Activated T-cell treated with anti-CD3 and anti-CD28 coated beads, Interleukin-2, amount 50 U/mL, for 4 hours (primary cell): ENCODE results near the gene CLDN4. TPM values are rescaled to one million over a fixed set of nuclear protein-coding genes. Genes with fewer than 3 reads are reported as not detected.
"Not testable (repeated sequence)": the region's sequence is repeated elsewhere in the genome, so short reads cannot be mapped to it uniquely, and the experiment has no call there.

ENCODE experiments used
- ATAC-seq, 2 donors: fragments of 200-7000 bp; cut with Tn5 transposase; one replicate each; pipeline ENCODE4 v1.10.0; 2021
- DNase-seq: peaks from one replicate; pipeline ENCODE4 v3.0.0-alpha.2; 2020
- H3K27me3 Mint-ChIP-seq: one replicate; pipeline ENCODE4 v1.8.0; 2021; ENCODE audit warnings: low read depth, mixed read lengths
- H3K36me3 Mint-ChIP-seq: one replicate; pipeline ENCODE4 v1.8.0; 2022; ENCODE audit warnings: mixed read lengths; ENCODE audit not compliant: insufficient read depth
- H3K4me1 Mint-ChIP-seq: one replicate; pipeline ENCODE4 v1.8.0; 2021; ENCODE audit warnings: low read depth, mixed read lengths
- H3K4me3 Mint-ChIP-seq: one replicate; pipeline ENCODE4 v1.8.0; 2021; ENCODE audit warnings: mild to moderate bottlenecking, moderate library complexity, mixed read lengths
- H3K9me3 Mint-ChIP-seq: one replicate; pipeline ENCODE4 v1.8.0; 2021; ENCODE audit warnings: mixed read lengths
- total RNA-seq, 3 donors: library from RNA; stranded (reverse); gene quantifications; one replicate each; pipeline ENCODE4 v1.2.1, GENCODE V29; 2021

Gene CLDN4, protein sequence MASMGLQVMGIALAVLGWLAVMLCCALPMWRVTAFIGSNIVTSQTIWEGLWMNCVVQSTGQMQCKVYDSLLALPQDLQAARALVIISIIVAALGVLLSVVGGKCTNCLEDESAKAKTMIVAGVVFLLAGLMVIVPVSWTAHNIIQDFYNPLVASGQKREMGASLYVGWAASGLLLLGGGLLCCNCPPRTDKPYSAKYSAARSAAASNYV
- total RNA-seq, result under 1 TPM; 0.24 to 0.56 (median 0.32) TPM

DNA sequence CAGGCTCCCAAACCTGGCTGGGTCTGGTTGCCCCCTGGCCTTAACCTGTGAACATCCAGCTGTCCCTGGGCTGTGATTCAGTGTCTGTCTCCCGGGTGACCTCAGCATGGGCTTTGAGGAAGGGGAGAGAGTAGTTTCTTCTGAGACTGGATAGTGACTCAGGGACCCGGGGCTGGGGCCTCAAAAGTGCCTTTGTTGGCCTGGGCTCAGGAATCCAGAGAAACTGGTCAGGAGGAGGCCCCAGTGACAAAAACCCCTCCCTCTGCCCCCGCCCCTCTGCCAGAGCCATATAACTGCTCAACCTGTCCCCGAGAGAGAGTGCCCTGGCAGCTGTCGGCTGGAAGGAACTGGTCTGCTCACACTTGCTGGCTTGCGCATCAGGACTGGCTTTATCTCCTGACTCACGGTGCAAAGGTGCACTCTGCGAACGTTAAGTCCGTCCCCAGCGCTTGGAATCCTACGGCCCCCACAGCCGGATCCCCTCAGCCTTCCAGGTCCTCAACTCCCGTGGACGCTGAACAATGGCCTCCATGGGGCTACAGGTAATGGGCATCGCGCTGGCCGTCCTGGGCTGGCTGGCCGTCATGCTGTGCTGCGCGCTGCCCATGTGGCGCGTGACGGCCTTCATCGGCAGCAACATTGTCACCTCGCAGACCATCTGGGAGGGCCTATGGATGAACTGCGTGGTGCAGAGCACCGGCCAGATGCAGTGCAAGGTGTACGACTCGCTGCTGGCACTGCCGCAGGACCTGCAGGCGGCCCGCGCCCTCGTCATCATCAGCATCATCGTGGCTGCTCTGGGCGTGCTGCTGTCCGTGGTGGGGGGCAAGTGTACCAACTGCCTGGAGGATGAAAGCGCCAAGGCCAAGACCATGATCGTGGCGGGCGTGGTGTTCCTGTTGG, at the start of gene CLDN4:
TSS of gene CLDN4 (plus strand) at position 316 of the 903 bp plus-strand sequence. CDS start at position 522, 206 bp downstream.
- H3K27me3 Mint-ChIP-seq, result peaks cover 2% of the 10 kb centered on the region
- H3K9me3 Mint-ChIP-seq, result no peaks in the 10 kb centered on the region
- H3K4me3 Mint-ChIP-seq, result no peak within 1 kb of the TSS
- DNase-seq (no peak), ATAC-seq (no peak)
- peaks cover 24% of the 10 kb centered on the region for H3K4me1 Mint-ChIP-seq
- no peaks in the 10 kb centered on the region for H3K36me3 Mint-ChIP-seq

DNA sequence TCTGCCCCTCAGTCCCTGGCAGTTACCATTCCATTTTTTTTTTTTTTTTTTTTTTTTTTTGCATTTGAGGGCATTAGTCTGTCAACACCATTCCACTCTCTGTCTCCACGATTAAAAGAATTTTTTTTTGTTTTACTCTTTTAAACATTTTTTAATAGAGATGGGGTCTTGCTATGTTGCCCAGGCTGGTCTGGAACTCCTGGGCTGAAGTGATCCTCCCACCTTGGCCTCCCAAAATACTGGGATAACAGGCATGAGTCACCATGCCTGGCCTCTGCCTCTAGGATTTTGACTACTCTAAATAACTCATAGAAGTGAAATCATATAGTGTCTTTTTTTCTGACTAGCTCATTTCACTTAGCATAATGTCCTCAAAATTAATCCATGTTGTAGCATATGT, 44.2 kb upstream of the CLDN4 start:
- Mint-ChIP-seq H3K9me3 (no peaks in the 10 kb centered on the region), H3K36me3 (no peaks in the 10 kb centered on the region), H3K4me3 (no peak overlapping the region), H3K4me1 (no peaks in the 10 kb centered on the region), H3K27me3 (peaks cover 3% of the 10 kb centered on the region)
- DNase-seq, result no peak
- no peak for ATAC-seq

DNA sequence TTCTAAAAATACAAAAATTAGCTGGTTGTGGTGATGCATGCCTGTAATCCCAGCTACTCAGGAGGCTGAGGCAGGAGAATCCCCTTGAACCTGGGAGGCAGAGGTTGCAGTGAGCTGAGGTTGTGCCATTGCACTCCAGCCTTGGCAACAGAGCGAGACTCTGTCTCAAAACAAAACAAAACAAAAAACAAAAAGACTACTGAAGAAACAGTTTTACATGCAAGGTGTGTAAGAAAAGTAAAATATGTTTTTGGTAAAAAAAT, 43.1 kb upstream of the CLDN4 start:
- H3K36me3 Mint-ChIP-seq, DNase-seq, ATAC-seq, H3K4me1 Mint-ChIP-seq, H3K27me3 Mint-ChIP-seq, H3K4me3 Mint-ChIP-seq, H3K9me3 Mint-ChIP-seq: not testable (repeated sequence)

DNA sequence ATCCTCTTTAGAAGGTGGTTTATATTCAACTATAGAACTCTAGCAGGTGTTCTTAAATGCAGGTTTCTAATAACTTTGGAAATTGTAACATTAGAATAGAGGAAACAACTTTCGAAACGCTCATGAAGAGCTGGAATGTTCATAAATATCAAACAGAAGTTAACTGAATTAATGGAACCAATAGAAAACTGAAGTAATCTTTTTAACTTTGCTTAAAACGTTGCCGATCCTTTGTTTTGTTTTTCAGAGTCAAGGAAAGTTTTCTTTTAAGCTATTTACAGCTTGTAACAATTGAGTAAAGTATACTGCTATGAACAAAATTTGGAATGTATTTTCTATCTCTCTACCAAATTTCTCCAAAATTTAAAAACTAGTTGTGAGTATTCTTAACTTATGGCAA, 41.7 kb upstream of the CLDN4 start:
- H3K27me3 Mint-ChIP-seq, result peaks cover 5% of the 10 kb centered on the region
- no peaks in the 10 kb centered on the region for H3K36me3 Mint-ChIP-seq
- DNase-seq (no peak), ATAC-seq (no peak)
- no peaks in the 10 kb centered on the region for H3K9me3 Mint-ChIP-seq
- H3K4me3 Mint-ChIP-seq, result no peak overlapping the region
- no peaks in the 10 kb centered on the region for H3K4me1 Mint-ChIP-seq

DNA sequence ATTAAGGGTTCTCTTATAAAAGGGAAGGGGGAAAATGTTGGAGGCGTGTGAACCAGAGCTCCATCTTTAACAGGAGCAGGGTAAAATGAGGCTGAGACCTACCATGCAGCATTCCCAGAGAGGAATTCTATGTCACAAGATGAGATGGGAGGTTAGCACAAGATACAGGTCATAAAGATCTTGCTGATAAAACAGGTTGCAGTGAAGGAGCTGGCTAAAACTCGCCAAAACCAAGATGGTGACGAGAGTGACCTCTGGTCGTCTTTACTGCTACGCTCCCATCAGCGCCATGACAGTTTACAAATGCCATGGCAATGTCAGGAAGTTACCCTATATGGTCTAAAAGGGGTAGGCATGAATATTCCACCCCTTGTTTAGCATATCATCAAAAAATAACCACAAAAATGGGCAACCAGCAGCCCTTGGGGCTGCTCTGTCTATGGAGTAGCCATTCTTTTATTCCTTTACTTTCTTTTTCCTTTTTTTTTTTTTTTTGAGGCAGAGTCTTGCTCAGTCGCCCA, 39.6 kb upstream of the CLDN4 start:
- H3K4me3 Mint-ChIP-seq, H3K36me3 Mint-ChIP-seq, DNase-seq, H3K9me3 Mint-ChIP-seq, H3K4me1 Mint-ChIP-seq, ATAC-seq: not testable (repeated sequence)
- peaks cover 12% of the 10 kb centered on the region for H3K27me3 Mint-ChIP-seq

DNA sequence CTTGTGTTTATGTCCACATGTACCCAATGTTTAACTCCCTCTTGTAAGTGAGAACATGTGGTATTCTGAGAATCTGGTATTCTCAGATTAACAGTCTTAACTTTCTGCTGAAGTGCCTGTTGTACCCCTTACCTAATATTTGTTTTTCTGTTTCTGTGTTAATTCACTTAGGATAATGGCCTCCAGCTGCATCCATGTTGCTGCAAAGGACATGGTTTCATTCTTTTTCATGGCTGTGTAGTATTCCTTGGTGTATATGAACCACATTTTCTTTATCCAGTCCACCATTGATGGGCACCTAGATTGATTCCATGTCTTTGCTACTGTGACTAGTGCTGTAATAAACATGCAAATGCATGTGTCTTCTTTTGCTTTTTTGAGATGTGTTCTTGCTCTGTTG, 35.6 kb upstream of the CLDN4 start:
- not testable (repeated sequence) for DNase-seq, H3K36me3 Mint-ChIP-seq, H3K4me1 Mint-ChIP-seq, ATAC-seq, H3K9me3 Mint-ChIP-seq, H3K4me3 Mint-ChIP-seq
- peaks cover 17% of the 10 kb centered on the region for H3K27me3 Mint-ChIP-seq

DNA sequence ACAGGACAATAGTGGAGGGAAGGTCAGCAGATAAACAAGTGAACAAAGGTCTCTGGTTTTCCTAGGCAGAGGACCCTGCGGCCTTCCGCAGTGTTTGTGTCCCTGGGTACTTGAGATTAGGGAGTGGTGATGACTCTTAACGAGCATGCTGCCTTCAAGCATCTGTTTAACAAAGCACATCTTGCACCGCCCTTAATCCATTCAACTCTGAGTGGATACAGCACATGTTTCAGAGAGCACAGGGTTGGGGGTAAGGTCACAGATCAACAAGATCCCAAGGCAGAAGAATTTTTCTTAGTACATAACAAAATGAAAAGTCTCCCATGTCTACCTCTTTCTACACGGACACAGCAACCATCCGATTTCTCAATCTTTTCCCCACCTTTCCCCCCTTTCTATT, 34.1 kb upstream of the CLDN4 start:
- H3K4me3 Mint-ChIP-seq, result not testable (repeated sequence)

DNA sequence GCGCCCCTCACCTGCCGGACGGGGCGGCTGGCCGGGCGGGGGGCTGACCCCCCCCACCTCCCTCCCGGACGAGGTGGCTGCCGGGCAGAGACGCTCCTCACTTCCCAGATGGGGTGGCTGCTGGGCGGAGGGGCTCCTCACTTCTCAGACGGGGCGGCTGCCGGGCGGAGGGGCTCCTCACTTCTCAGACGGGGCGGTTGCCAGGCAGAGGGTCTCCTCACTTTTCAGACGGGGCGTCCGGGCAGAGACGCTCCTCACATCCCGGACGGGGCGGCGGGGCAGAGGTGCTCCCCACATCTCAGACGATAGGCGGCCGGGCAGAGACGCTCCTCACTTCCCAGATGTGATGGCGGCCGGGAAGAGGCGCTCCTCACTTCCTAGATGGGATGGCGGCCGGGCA, 33.6 kb upstream of the CLDN4 start:
- not testable (repeated sequence) for H3K36me3 Mint-ChIP-seq, ATAC-seq, H3K9me3 Mint-ChIP-seq, H3K4me3 Mint-ChIP-seq, H3K4me1 Mint-ChIP-seq, DNase-seq
- peaks cover 13% of the 10 kb centered on the region for H3K27me3 Mint-ChIP-seq

More for the DNA sequence above, 34.1 kb upstream of the CLDN4 start:
- H3K27me3 Mint-ChIP-seq, result peaks cover 16% of the 10 kb centered on the region
- ATAC-seq, H3K36me3 Mint-ChIP-seq, DNase-seq, H3K9me3 Mint-ChIP-seq, H3K4me1 Mint-ChIP-seq: not testable (repeated sequence)

DNA sequence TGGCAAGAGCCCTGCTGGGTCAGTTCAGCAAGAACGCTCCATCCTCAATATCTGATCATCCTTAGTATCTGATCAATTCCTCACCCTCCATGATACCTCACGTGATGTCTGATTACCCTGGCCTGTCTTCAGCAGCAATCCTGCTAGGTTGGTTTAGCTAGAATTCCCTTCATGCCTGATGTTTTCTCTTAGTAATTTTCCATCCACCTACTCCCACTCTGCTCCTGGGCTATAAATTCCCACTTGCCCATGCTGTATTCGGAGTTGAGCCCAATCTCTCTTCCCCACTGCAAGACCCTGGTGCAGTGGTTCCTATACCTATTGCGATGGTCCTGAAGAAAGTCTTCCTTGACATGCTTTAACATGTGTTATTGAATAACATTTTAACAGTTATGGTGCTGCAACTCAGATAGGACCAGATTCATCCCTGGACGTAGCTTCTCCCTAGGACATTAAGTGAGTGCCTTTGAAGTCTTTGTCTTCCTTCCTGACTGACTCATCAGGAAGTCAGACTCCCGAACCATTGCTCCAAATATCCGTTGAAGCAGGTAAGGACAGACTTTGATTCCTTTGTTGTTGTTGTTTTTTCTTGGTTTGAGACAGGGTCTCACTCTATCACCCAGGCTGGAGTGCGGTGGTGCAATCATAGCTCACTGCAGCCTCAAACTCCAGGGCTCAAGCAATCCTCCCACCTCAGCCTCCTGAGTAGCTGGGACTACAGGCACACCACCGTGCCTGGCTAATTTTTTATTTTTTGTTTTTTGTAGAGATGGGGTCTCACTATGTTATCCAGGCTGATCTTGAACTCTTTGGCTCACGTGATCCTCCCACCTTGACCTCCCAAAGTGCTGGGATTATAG, 31.3 kb upstream of the CLDN4 start:
- Mint-ChIP-seq H3K4me1 (no peaks in the 10 kb centered on the region), H3K27me3 (peaks cover 14% of the 10 kb centered on the region), H3K9me3 (no peaks in the 10 kb centered on the region), H3K36me3 (no peaks in the 10 kb centered on the region), H3K4me3 (no peak overlapping the region)
- ATAC-seq, result no peak
- DNase-seq, result no peak

DNA sequence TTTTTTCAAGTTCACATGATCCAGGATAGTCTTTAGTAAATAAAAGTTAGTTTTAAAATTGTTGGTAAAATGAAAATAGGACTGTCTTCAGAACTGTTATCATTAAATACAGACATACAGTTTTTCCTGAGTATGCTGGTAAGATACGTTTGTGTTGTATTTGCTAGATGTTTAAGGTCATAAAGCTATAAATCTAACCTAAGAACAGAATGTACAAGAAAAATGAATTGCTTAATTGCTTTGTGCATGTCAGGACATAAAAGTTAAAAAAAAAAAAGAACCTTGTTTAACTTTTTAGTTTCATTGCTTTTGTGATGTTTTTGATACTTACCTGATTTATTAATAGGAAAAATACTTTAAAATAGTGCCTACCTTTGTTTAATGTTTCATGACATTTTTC, 29.2 kb upstream of the CLDN4 start:
- ATAC-seq, result no peak
- no peak overlapping the region for H3K4me3 Mint-ChIP-seq
- H3K27me3 Mint-ChIP-seq, result peaks cover 11% of the 10 kb centered on the region
- H3K4me1 Mint-ChIP-seq, result no peaks in the 10 kb centered on the region
- DNase-seq, result no peak
- H3K36me3 Mint-ChIP-seq, result no peaks in the 10 kb centered on the region
- no peaks in the 10 kb centered on the region for H3K9me3 Mint-ChIP-seq

DNA sequence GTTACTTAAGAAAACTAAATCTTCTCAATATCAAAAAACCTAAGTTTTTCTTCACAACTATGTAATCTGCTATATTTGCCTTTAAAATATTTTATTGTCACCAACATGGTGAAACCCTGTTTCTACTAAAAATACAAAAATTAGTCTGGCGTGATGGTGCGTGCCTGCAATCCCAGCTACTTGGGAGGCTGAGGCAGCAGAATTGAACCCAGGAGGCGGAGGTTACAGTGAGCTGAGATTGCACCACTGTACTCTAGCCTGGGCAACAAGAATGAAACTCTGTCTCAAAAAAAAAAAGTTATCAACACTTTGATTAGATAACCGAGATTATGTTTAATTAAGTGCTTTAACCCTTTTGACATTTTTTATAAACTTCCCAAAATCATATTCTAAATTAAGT, 28.3 kb upstream of the CLDN4 start:
- ATAC-seq (no peak), DNase-seq (no peak)
- no peaks in the 10 kb centered on the region for H3K36me3 Mint-ChIP-seq
- peaks cover 11% of the 10 kb centered on the region for H3K27me3 Mint-ChIP-seq
- H3K4me1 Mint-ChIP-seq, result no peaks in the 10 kb centered on the region
- no peaks in the 10 kb centered on the region for H3K9me3 Mint-ChIP-seq
- H3K4me3 Mint-ChIP-seq, result no peak overlapping the region

DNA sequence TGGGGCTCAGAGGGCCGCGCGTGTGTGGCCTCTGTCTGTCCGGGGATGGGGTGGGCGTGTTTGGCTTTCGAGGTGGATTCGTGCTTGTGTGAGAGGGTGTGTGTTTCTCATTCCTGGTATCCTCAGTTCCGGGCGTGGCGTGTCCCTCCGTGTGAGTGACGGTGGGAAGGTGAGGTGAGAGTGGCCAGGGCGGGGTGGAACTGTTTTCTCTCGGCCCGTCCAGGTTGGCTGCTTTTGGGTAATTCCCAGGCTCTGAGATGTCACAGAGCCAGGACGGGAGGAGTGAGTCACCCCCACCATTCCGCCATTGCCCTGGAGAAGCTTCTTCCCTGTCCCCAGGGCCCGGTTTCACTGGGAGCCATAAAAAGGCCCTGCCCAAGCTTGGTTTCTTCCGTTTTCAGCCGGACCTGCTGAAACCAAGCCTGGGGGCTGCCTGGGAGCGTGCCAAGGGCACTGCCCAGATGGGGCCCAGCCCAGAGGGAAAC, 21.3 kb upstream of the CLDN4 start:
- no peaks in the 10 kb centered on the region for H3K4me1 Mint-ChIP-seq
- DNase-seq, result no peak
- no peak overlapping the region for H3K4me3 Mint-ChIP-seq

DNA sequence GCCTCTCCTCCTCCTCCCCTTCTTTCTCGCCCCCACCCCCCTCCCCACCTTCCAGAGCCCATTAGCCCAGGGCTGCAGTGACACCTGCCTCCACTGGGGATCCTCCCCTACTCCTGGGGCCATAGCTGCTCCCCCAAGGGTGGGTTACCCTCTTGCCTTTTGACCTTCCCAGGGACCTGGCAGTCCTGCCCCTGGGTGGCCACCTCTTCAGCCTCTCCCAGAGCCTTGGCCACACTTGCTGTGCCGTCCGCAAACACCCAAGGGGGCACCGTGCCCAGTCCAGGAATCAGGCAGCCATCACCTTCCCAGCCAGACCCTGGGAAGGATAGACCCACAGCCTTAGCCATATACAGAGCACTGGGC, 19.8 kb upstream of the CLDN4 start:
- DNase-seq (no peak), ATAC-seq (no peak)
- Mint-ChIP-seq H3K4me3 (no peak overlapping the region), H3K4me1 (no peaks in the 10 kb centered on the region), H3K9me3 (peaks cover 3% of the 10 kb centered on the region), H3K27me3 (peaks cover 14% of the 10 kb centered on the region), H3K36me3 (no peaks in the 10 kb centered on the region)

More for the DNA sequence above, 21.3 kb upstream of the CLDN4 start:
- Mint-ChIP-seq H3K9me3 (peaks cover 3% of the 10 kb centered on the region), H3K27me3 (peaks cover 12% of the 10 kb centered on the region), H3K36me3 (no peaks in the 10 kb centered on the region)
- ATAC-seq, result no peak

DNA sequence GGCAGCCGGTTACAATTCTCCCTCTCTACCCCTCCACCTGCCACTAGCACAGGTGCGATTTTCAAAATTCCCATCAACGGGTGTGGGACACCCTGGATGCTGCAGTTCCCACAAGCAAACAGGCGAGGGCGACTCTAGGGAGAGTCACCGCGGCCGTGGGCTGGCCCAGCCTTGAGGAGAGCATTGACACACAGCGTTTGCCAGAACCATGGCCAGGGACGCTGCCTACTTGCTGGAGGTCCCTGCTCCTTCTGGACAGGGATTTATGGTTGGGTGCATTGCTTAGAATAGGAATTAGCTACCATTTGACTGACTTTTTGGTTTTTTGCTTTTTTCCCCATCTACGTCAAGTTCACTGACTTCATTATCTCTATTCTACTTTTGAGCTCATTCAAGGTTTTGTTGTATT, 19.0 kb upstream of the CLDN4 start:
- peak; percentile 41 for DNase-seq
- peaks cover 14% of the 10 kb centered on the region for H3K27me3 Mint-ChIP-seq
- peaks cover 3% of the 10 kb centered on the region for H3K9me3 Mint-ChIP-seq
- ATAC-seq, result peak; percentile 77 to 88
- H3K4me3 Mint-ChIP-seq, result no peak overlapping the region
- no peaks in the 10 kb centered on the region for H3K4me1 Mint-ChIP-seq
- H3K36me3 Mint-ChIP-seq, result no peaks in the 10 kb centered on the region
